HG03565 (cell line): ENCODE measurements around the gene DIPK2B.

Source experiments
- ATAC-seq: cut with Tn5 transposase; IDR thresholded peaks from one replicate; pipeline ENCODE4 v1.9.1; 2021; ENCODE audit warnings: mild to moderate bottlenecking, moderate library complexity; ENCODE audit not compliant: unreplicated experiment

Gene DIPK2B

GRCh38 chrX:45200741-45201234 lies at the start of gene DIPK2B:
Gene DIPK2B, minus strand, starts transcription at chrX:45200876. Its CDS starts 50 bp downstream, at chrX:45200826.
- ATAC-seq, result no peak

GRCh38 chrX:45240301-45240700 lies 39.6 kb upstream of the DIPK2B start:
- ATAC-seq, result no peak

- no peak for ATAC-seq
Measured at GRCh38 chrX:45238489-45238888, 37.8 kb upstream of the DIPK2B start.

- ATAC-seq, result no peak
Measured at GRCh38 chrX:45233531-45233930, 32.9 kb upstream of the DIPK2B start.

- no peak for ATAC-seq
Measured at GRCh38 chrX:45232139-45232538, 31.5 kb upstream of the DIPK2B start.

GRCh38 chrX:45230410-45230809 lies 29.7 kb upstream of the DIPK2B start:
- no peak for ATAC-seq

- ATAC-seq, result no peak
Measured at GRCh38 chrX:45229348-45229747, 28.7 kb upstream of the DIPK2B start.

- no peak for ATAC-seq
Measured at GRCh38 chrX:45228126-45228525, 27.4 kb upstream of the DIPK2B start.

GRCh38 chrX:45208121-45208856 lies 7.6 kb upstream of the DIPK2B start:
- ATAC-seq, result no peak

GRCh38 chrX:45202171-45202570 lies 1.5 kb upstream of the DIPK2B start:
- no peak for ATAC-seq

GRCh38 chrX:45198706-45199105 lies 2.0 kb downstream of the DIPK2B start:
- ATAC-seq, result no peak

- no peak for ATAC-seq
Measured at GRCh38 chrX:45198301-45198700, 2.4 kb downstream of the DIPK2B start.

GRCh38 chrX:45196701-45197100 lies 4.0 kb downstream of the DIPK2B start:
- ATAC-seq, result no peak

GRCh38 chrX:45191820-45192409 lies 8.8 kb downstream of the DIPK2B start:
- no peak for ATAC-seq

- ATAC-seq, result peak; percentile 61
Measured at GRCh38 chrX:45191383-45191782, 9.3 kb downstream of the DIPK2B start.

- ATAC-seq, result no peak
Measured at GRCh38 chrX:45187731-45188130, 12.9 kb downstream of the DIPK2B start.

- ATAC-seq, result no peak
Measured at GRCh38 chrX:45186643-45187026, 14.0 kb downstream of the DIPK2B start.

- no peak for ATAC-seq
Measured at GRCh38 chrX:45184211-45184610, 16.5 kb downstream of the DIPK2B start.

- ATAC-seq, result no peak
Measured at GRCh38 chrX:45172890-45173289, 27.8 kb downstream of the DIPK2B start.

GRCh38 chrX:45166781-45167180 lies 33.9 kb downstream of the DIPK2B start:
- no peak for ATAC-seq

GRCh38 chrX:45165726-45166125 lies 35.0 kb downstream of the DIPK2B start:
- no peak for ATAC-seq

- no peak for ATAC-seq
Measured at GRCh38 chrX:45164995-45165394, 35.7 kb downstream of the DIPK2B start.
